ENCODE results near the gene KRTAP10-2.

Gene KRTAP10-2

DNA sequence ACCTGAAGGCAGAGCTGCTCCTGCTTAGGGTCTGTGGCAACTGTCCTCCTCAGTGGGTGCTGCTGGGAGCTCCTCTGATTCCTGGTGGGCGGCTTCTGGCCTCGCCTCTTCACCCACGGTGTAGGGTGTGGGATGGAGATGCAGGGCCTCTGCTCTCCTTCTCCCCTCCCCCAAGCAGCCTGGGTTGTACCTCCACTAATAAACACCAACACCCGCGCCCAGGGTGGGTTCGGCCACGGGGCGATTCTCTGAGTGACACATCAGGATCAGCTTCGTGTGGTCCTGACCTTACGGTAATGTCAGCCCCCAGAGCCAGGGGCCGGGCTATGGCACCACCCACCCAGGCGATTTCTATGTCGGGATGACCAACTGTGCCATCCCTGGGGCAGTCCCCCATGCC lies 35.0 kb downstream of the KRTAP10-2 start:
- TF ChIP-seq POLR2A (IDR thresholded peaks at IDR 0.05; ENCODE audit: low read length), result no peak
- TF ChIP-seq GATA1 (IDR thresholded peaks at IDR 0.05; ENCODE audit: low read depth, low read length), result no peak
- no peak for DNase-seq

- TF ChIP-seq GATA1 (IDR thresholded peaks at IDR 0.05; ENCODE audit: low read depth, low read length), result no peak
- no peak for DNase-seq
Observed at GRCh38 chr21:44515359-44516165, 35.7 kb downstream of the KRTAP10-2 start.

GRCh38 chr21:44514746-44515358 lies 36.5 kb downstream of the KRTAP10-2 start:
- no peak for TF ChIP-seq GATA1 (IDR thresholded peaks at IDR 0.05; ENCODE audit: low read depth, low read length)
- TF ChIP-seq POLR2A (IDR thresholded peaks at IDR 0.05; ENCODE audit: low read length), result no peak
- no peak for DNase-seq

GRCh38 chr21:44514218-44514520 lies 37.1 kb downstream of the KRTAP10-2 start:
- TF ChIP-seq POLR2A (IDR thresholded peaks at IDR 0.05; ENCODE audit: low read length), result no peak
- TF ChIP-seq GATA1 (IDR thresholded peaks at IDR 0.05; ENCODE audit: low read depth, low read length), result no peak
- no peak for DNase-seq

- no peak for TF ChIP-seq GATA1 (IDR thresholded peaks at IDR 0.05; ENCODE audit: low read depth, low read length)
- no peak for TF ChIP-seq POLR2A (IDR thresholded peaks at IDR 0.05; ENCODE audit: low read length)
- no peak for DNase-seq
Observed at GRCh38 chr21:44513389-44514217, 37.7 kb downstream of the KRTAP10-2 start.

DNA sequence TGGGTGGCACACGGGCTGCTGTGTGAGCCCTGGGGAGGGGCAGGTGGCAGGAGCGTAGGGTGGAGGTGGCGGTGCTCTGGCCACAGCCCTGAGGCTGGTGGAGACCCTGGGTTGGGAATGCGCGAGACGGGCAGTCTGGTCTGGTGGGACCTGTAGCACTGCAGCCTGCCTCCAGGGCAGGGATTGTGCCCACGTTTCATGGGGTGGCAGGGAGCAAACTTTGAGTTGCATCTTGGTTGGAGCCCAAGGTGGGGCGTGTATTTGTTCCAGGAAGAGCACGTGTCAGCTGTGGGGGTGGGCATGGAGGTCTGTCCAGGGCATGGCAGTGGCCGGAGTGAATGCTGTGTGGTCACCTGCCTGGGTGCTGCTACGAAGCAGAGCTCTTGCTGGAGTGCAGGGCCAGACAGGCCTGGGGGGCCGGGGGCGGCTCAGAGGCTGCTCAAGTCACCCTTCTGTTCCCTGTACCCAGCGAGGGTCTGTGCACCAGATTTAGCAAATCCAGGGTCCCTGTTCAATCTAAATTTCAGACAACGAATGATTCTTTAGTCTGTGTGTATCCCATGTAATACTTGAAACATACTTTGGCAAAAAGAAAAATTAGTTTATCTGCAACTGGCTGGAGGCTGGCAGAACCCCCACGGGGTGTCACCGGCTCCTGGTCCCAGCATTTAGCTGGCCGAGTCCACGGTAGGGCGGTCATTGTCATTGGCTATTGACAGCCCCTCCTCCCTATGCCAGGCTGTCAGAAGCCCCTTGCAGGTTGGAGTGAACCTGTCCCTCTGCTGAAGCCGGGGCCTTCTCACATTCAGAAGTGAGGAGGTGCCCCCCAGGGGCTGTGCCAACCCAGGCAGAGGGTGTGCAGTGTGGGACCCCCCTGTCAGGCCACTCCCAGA lies 38.6 kb downstream of the KRTAP10-2 start:
- DNase-seq, result no peak
- TF ChIP-seq GATA1 (IDR thresholded peaks at IDR 0.05; ENCODE audit: low read depth, low read length) (no peak), POLR2A (IDR thresholded peaks at IDR 0.05; ENCODE audit: low read length) (no peak)

- no peak for TF ChIP-seq GATA1 (IDR thresholded peaks at IDR 0.05; ENCODE audit: low read depth, low read length)
- TF ChIP-seq POLR2A (IDR thresholded peaks at IDR 0.05; ENCODE audit: low read length), result no peak
- DNase-seq, result no peak
Observed at GRCh38 chr21:44511938-44512275, 39.4 kb downstream of the KRTAP10-2 start.

DNA sequence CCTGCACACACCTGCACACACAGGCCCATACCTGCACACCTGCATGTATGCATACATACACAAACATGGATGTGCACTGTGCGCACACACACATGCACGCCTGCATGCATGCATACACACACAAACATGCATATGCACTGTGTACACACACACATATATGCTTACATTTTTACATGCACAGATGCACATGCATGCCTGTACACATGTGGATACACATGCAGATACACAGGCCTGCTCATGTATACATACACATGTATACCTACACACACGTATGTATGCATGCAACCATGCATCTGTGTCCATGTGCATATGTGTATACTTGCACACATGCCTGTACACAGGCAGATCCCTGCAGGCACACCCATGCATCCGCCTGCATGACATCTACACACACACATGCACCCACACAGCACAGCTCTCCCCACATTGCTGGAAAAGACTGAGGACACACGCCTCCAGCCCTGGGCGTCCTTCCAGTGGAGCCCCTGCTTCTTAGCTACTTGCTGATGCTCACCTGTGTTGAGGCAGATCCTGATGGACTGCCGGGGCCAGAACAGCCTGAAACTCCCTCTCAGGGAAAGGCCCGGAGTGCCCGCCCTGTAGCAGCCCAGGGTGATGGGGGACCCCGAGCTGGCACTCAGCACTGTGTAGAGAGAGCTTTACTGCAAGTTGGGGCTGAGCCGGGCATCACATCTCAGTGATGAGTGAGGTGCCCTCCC lies 39.9 kb downstream of the KRTAP10-2 start:
- peak in 1 of 2 experiments; percentile 24 for DNase-seq
- TF ChIP-seq POLR2A (IDR thresholded peaks at IDR 0.05; ENCODE audit: low read length), result no peak
- TF ChIP-seq GATA1 (IDR thresholded peaks at IDR 0.05; ENCODE audit: low read depth, low read length), result no peak

DNA sequence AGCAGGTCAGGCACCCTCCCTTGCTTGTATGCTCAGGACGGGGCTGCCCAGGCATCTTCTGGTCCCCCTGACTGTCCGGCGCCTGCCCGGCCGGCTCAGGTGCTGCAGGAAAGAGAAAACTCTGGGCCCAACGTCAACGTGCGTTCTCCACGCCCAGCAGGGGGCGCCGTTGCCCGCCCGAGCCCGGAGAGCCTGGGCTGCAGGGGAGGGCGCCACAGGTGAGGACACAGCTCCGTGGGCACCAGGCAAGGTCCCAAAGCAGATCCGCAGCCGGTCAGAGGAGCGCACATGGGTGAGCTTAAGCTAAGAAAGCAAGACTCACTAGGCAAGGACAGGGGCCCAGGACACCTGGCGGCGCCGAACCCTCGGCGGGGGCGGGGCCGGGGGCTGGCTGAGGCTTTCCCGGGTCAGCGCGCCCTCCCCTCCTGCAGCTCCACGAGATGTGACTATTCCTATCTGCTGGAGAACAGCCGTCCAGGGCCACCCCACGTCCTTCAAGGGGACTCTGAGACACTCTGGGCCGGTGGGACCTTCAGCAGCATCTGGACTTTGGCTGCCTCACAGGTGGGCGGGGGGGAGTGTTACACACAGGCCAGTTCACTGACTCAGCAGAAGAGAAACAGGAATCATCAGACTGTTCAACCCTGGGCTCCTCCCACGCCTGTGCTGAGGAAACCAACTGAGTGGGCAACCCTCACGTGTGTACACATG lies 40.6 kb downstream of the KRTAP10-2 start:
- TF ChIP-seq POLR2A (IDR thresholded peaks at IDR 0.05; ENCODE audit: low read length), result no peak
- TF ChIP-seq GATA1 (IDR thresholded peaks at IDR 0.05; ENCODE audit: low read depth, low read length), result no peak
- peak; percentile 54 to 77 for DNase-seq

DNA sequence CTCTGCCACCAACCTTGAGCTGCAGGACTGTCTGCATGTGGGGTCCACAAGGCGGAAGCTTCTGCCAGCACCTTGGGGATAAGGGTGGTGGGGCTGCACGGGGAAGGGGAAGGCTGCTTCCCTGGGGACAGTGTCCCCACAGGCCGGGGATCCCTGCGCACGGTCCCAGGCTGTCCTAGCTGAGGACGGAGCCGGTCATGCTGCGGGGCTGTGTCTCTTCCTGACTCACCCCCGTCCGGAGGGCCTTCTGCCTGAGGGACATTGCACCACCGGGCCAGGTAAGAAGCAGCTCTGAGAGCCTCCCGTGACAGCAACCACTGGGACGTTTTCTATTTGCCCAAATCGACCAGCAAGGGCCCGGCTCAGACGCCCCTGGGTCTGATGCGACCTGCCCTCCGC lies 41.2 kb downstream of the KRTAP10-2 start:
- no peak for DNase-seq
- no peak for TF ChIP-seq GATA1 (IDR thresholded peaks at IDR 0.05; ENCODE audit: low read depth, low read length)
- TF ChIP-seq POLR2A (IDR thresholded peaks at IDR 0.05; ENCODE audit: low read length), result no peak

DNA sequence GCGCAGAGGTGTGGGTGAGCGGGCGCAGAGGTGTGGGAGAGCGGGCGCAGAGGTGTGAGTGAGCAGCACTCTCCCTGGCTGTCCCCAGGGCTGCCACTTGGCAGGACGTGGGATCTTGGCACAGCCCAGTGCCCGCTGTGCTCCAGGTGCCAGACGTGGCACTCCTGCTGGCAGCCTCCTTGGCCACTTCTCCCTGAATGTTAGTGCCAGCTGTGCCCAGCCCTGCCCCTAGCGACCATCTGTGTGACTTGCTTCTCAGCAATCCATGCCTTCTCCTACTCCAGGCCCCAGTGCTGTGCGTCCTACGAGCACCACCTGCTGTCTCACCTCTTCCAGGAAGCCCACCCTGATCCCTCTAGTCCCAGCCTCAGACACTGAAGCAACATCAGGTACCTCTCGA lies 41.8 kb downstream of the KRTAP10-2 start:
- DNase-seq, result no peak

GRCh38 chr21:44508711-44509445 lies 42.4 kb downstream of the KRTAP10-2 start:
- no peak for DNase-seq
- TF ChIP-seq GATA1 (IDR thresholded peaks at IDR 0.05; ENCODE audit: low read depth, low read length), result no peak

More for the DNA sequence above, 41.8 kb downstream of the KRTAP10-2 start:
- TF ChIP-seq POLR2A (IDR thresholded peaks at IDR 0.05; ENCODE audit: low read length), result no peak
- no peak for TF ChIP-seq GATA1 (IDR thresholded peaks at IDR 0.05; ENCODE audit: low read depth, low read length)

Data from erythroblast (primary cell).